HG02588 (cell line): ENCODE measurements around the gene RBP5.

ENCODE experiments used
- ATAC-seq: cut with Tn5 transposase; IDR thresholded peaks from one replicate; pipeline ENCODE4 v1.9.1; 2021; ENCODE audit warnings: mild to moderate bottlenecking, moderate library complexity; ENCODE audit not compliant: unreplicated experiment

Gene RBP5

GRCh38 chr12:7102582-7102981, 26.1 kb downstream of the RBP5 start:
- ATAC-seq: no peak

GRCh38 chr12:7101694-7102131, 27.0 kb downstream of the RBP5 start:
- no peak for ATAC-seq

- no peak for ATAC-seq
Measured at GRCh38 chr12:7101047-7101693, 27.5 kb downstream of the RBP5 start.

GRCh38 chr12:7100239-7100638, 28.4 kb downstream of the RBP5 start:
- ATAC-seq: no peak

GRCh38 chr12:7099290-7099996, 29.2 kb downstream of the RBP5 start:
- no peak for ATAC-seq

GRCh38 chr12:7096979-7097378, 31.7 kb downstream of the RBP5 start:
- no peak for ATAC-seq

GRCh38 chr12:7096006-7096932, 32.4 kb downstream of the RBP5 start:
- no peak for ATAC-seq

GRCh38 chr12:7093892-7094291, 34.8 kb downstream of the RBP5 start:
- ATAC-seq: no peak

GRCh38 chr12:7093486-7093885, 35.2 kb downstream of the RBP5 start:
- no peak for ATAC-seq

- no peak for ATAC-seq
Measured at GRCh38 chr12:7092986-7093460, 35.7 kb downstream of the RBP5 start.

- ATAC-seq: no peak
Measured at GRCh38 chr12:7092229-7092985, 36.3 kb downstream of the RBP5 start, which contains the start of gene C1R. Gene C1R, minus strand, starts transcription at chr12:7092445. Its CDS starts 57 bp downstream, at chr12:7092388.

- no peak for ATAC-seq
Measured at GRCh38 chr12:7091660-7092228, 36.9 kb downstream of the RBP5 start.

- ATAC-seq: no peak
Measured at GRCh38 chr12:7091171-7091570, 37.5 kb downstream of the RBP5 start.

- ATAC-seq: no peak
Measured at GRCh38 chr12:7090222-7090998, 38.3 kb downstream of the RBP5 start.

GRCh38 chr12:7089196-7089871, 39.4 kb downstream of the RBP5 start:
- ATAC-seq: no peak

- no peak for ATAC-seq
Measured at GRCh38 chr12:7083125-7083524, 45.6 kb downstream of the RBP5 start.

GRCh38 chr12:7081037-7081436, 47.7 kb downstream of the RBP5 start:
- ATAC-seq: no peak

- ATAC-seq: no peak
Measured at GRCh38 chr12:7079826-7080125, 48.9 kb downstream of the RBP5 start.

- ATAC-seq: no peak
Measured at GRCh38 chr12:7078163-7078562, 50.5 kb downstream of the RBP5 start.
